Measurements from ENCODE around the gene TANC1. TPM values are rescaled to one million over a fixed set of nuclear protein-coding genes. Genes with fewer than 3 reads are reported as not detected.

Gene TANC1
- total RNA-seq, 6 experiments from 2014 or later, result 4.0 to 12.7 (median 11.3) TPM

DNA sequence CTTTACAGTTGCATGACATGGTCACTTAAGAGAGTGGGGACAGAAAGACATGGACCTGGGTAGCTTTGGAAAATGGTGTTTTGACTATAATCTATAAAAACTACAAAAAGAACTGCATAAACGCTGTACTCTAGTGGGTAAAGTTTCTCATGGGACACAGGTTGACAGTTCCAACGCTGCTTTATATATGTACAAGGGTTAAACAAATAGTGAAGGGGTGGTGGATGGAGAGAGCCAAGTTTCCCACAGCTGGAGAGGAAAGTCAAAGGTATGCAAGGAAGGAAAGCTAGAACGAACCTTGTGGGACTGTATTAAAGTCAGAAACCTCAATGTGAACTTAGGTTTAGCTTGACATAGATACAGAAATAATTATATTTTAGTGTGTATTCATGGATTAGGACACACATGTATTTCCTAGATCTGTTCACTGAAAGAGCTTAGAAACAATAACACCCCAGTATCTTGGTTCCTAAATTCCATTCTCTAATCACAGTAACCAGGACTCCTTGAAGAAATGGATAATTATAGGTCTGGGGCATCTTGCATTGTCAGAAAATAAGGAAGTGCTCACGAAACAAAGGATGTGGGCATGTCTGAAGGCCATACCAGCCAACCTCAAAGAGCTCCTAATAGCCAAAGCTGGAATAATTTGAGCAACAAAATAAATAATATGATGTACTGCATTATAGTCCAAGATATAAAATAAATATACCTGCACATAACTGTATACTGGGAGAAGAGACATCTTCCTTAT is 28.8 kb downstream of the TANC1 start:
- no peaks in the 10 kb centered on the region for H3K9me3 ChIP-seq
- WGBS (ENCODE audit: insufficient coverage, low coverage, low lambda C conversion rate, missing lambda C conversion rate), result 27% methylated on average over 4 of the region's 4 CpGs
- no peaks in the 10 kb centered on the region for H3K27me3 ChIP-seq
- intact Hi-C loops (cut with DNase I), result no loop called here
- no peak overlapping the region for H3K4me3 ChIP-seq
- H3K4me1 ChIP-seq, result peaks cover 0 to 38% (median 13%) of the 10 kb centered on the region in 4 donors
- no peak overlapping the region for H3K27ac ChIP-seq
- ATAC-seq (peak; percentile 31 to 55 (median 52)), DNase-seq (no peak)
- TF ChIP-seq, protein P1, sequence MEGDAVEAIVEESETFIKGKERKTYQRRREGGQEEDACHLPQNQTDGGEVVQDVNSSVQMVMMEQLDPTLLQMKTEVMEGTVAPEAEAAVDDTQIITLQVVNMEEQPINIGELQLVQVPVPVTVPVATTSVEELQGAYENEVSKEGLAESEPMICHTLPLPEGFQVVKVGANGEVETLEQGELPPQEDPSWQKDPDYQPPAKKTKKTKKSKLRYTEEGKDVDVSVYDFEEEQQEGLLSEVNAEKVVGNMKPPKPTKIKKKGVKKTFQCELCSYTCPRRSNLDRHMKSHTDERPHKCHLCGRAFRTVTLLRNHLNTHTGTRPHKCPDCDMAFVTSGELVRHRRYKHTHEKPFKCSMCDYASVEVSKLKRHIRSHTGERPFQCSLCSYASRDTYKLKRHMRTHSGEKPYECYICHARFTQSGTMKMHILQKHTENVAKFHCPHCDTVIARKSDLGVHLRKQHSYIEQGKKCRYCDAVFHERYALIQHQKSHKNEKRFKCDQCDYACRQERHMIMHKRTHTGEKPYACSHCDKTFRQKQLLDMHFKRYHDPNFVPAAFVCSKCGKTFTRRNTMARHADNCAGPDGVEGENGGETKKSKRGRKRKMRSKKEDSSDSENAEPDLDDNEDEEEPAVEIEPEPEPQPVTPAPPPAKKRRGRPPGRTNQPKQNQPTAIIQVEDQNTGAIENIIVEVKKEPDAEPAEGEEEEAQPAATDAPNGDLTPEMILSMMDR (IDR thresholded peaks at IDR 0.05), result no peak
- no peak for TF ChIP-seq POLR2A (IDR thresholded peaks at IDR 0.05)
- H3K36me3 ChIP-seq, result no peaks in the 10 kb centered on the region

DNA sequence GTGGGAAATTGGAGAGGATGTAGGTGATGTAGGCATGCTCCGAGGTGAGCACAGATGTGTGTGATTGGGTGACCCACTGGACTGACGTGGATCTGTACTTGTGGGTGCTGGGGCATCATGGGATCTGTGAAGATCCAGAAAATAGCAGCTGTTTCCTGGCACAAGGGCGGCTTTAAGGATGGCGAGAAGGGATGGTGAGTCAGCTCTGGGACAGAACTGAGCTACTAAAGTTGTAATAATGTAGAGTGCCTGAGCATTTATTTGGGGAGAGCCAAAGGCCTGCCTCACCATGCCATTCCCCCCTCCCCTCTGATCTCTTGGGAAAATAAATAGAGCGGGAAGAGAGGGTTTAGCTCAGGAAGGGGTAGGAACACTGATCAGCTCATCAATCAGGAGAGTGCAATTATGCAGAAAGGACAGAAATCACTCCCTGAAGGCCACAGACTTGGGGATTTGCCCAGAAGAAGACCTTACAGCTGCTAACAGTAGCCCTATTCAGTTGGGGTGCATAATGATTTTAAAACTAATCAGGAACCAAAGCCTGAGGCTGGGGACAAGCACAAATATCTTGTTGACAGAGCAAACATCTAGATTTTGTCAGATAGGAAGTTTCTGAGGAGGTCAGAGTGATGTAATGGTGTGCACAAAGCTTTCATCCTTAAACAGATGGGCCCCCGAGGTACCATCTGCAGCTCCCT is 30.3 kb downstream of the TANC1 start:
- H3K4me3 ChIP-seq, result no peak overlapping the region
- 52% methylated on average over 4 of the region's 6 CpGs for WGBS (ENCODE audit: insufficient coverage, low coverage, low lambda C conversion rate, missing lambda C conversion rate)
- intact Hi-C loops (cut with DNase I), result no loop called here
- ATAC-seq (peak in 3 of 4 donors; percentile 37 to 56 (median 41)), DNase-seq (no peak)
- TF ChIP-seq, protein P1 (IDR thresholded peaks at IDR 0.05), result no peak
- TF ChIP-seq POLR2A (IDR thresholded peaks at IDR 0.05), result no peak
- H3K27ac ChIP-seq, result no peak overlapping the region
- H3K9me3 ChIP-seq, result no peaks in the 10 kb centered on the region
- H3K36me3 ChIP-seq, result no peaks in the 10 kb centered on the region
- peaks cover 0 to 38% (median 13%) of the 10 kb centered on the region in 4 donors for H3K4me1 ChIP-seq
- no peaks in the 10 kb centered on the region for H3K27me3 ChIP-seq

DNA sequence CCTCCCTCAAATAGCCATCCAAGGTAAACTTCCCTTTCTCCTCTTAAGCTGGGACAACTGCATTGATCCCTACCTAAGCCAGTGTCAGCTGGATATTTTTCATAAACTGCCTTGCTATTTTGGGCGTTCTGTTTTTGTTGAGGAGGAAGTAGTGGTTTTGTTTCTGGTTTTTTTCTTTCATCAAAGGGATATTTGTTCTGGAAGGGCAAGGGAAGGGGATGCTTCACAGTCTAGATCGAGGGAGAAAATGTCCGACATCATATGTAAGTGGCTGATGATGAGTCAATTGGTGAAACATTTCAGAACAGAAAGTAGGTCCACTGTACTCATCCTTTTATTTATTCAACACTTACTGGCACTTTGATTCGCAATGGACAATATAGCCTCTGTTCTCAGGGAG is 31.0 kb downstream of the TANC1 start:
- no peak for ATAC-seq
- H3K4me1 ChIP-seq, result peaks cover 0 to 33% (median 13%) of the 10 kb centered on the region in 4 donors
- DNase-seq, result no peak
- no peak overlapping the region for H3K4me3 ChIP-seq
- WGBS (ENCODE audit: insufficient coverage, low coverage, low lambda C conversion rate, missing lambda C conversion rate), result 64% methylated on average over 4 of the region's 4 CpGs
- H3K9me3 ChIP-seq, result no peaks in the 10 kb centered on the region
- TF ChIP-seq, protein P1 (IDR thresholded peaks at IDR 0.05), result no peak
- no peak for TF ChIP-seq POLR2A (IDR thresholded peaks at IDR 0.05)
- no peak overlapping the region for H3K27ac ChIP-seq
- intact Hi-C loops (cut with DNase I), result no loop called here
- no peaks in the 10 kb centered on the region for H3K36me3 ChIP-seq
- no peaks in the 10 kb centered on the region for H3K27me3 ChIP-seq

DNA sequence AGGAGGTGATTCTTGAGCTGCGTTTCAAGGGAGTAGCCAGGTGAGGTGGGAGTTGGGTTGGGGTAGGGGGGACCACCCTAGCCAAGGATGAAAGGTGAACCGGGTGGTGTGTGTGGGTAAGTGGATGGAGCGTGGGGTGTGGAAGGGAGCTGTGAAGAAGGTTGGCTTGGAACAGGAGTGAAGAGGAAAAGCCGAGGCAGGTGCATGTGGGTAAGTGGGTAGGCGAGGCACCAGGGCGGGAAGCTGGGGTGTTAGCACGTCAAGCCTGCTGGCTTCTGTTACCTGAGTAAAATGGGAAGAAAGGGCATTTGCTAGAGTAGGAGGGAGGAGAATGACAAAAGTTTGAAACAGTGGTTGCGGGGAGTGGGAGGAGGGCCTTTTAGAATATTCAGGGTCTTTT is 31.6 kb downstream of the TANC1 start:
- 93% methylated on average over 8 of the region's 8 CpGs for WGBS (ENCODE audit: insufficient coverage, low coverage, low lambda C conversion rate, missing lambda C conversion rate)
- H3K27ac ChIP-seq, result no peak overlapping the region
- no peaks in the 10 kb centered on the region for H3K36me3 ChIP-seq

More for the DNA sequence above, 31.6 kb downstream of the TANC1 start:
- H3K4me1 ChIP-seq, result peaks cover 0 to 27% (median 10%) of the 10 kb centered on the region in 4 donors
- ATAC-seq (no peak), DNase-seq (no peak)
- no peak for TF ChIP-seq POLR2A (IDR thresholded peaks at IDR 0.05)
- TF ChIP-seq, protein P1 (IDR thresholded peaks at IDR 0.05), result no peak
- no peak overlapping the region for H3K4me3 ChIP-seq
- intact Hi-C loops (cut with DNase I), result no loop called here
- H3K9me3 ChIP-seq, result no peaks in the 10 kb centered on the region
- H3K27me3 ChIP-seq, result no peaks in the 10 kb centered on the region

Measured in right lobe of liver (tissue), 6 donors.